K562 (cell line): Measurements from ENCODE around the gene PPT1. TPM values are rescaled to one million over a fixed set of nuclear protein-coding genes. Genes with fewer than 3 reads are reported as not detected.

Source experiments
- ESRRA ChIP-seq: fragments of 450-650 bp; IDR thresholded peaks from 2 replicates; pipeline ENCODE4 v1.6.1; 2014; ENCODE audit warnings: low read depth, mild to moderate bottlenecking, moderate library complexity, borderline replicate concordance
- MIER1 ChIP-seq: fragments of 450-650 bp; IDR thresholded peaks from 2 replicates; pipeline ENCODE4 v1.6.1; 2016; ENCODE audit warnings: antibody characterized with exemption, mild to moderate bottlenecking, low read depth
- PCBP2 ChIP-seq: fragments of 200-400 bp; formaldehyde crosslinking; IDR thresholded peaks from 2 replicates; pipeline ENCODE4 v1.6.1; 2018; ENCODE audit warnings: low read length, low read depth, mild to moderate bottlenecking, moderate library complexity; ENCODE audit not compliant: poor library complexity, severe bottlenecking
- YY1 ChIP-seq, 3 experiments: IDR thresholded peaks; 2 replicates each; pipeline ENCODE4 v1.6.1; 2011; ENCODE audit warnings: low read length in 2 of 3, mild to moderate bottlenecking in 2 of 3, moderate library complexity in 2 of 3, borderline replicate concordance in 1 of 3, control low read depth in 1 of 3, low read depth in 1 of 3; ENCODE audit not compliant: insufficient read depth in 3 of 3, insufficient replicate concordance in 2 of 3, control insufficient read depth in 1 of 3, insufficient read length in 1 of 3; ENCODE audit errors: extremely low read depth in 1 of 3
- polyA plus RNA-seq, 8 experiments: library from polyadenylated mRNA; depleted of rRNA in 4 of 8; stranded (reverse) in 5 of 8; unstranded in 3 of 8; fragments of >200 nt; fragmentation: Nextera tagmentation in 2 of 8; fragmentation: Illumina TruSeq in 1 of 8; extraction: Ambion mirVana in 2 of 8; extraction: Trizol in 1 of 8; gene quantifications; 2 replicates each; pipeline versions ENCODE4 v1.2.1 to v1.2.3, GENCODE V29; 2011 to 2014; ENCODE audit warnings: inconsistent platforms in 1 of 8, missing spikeins in 1 of 8
- total RNA-seq, 7 experiments: library from RNA; depleted of rRNA in 6 of 7; stranded (reverse); fragments of >200 nt in 6 of 7; fragmentation: Illumina TruSeq in 2 of 7; extraction: Trizol in 2 of 7; gene quantifications; 2 replicates each; pipeline versions ENCODE4 v1.2.1 to v1.2.3, GENCODE V29; 2011 to 2021; ENCODE audit warnings: low replicate concordance in 1 of 7
- TF ChIP-seq, protein P1 (sequence below): fragments of 250-450 bp; sonication (Bioruptor Pico); IDR thresholded peaks from 2 replicates; pipeline ENCODE4 v1.5.0; 2020; ENCODE audit warnings: mild to moderate bottlenecking, borderline replicate concordance
- TF ChIP-seq, protein P2 (sequence below): sonication (generic); formaldehyde crosslinking; IDR thresholded peaks from 2 replicates; pipeline ENCODE4 v1.8.0; 2023; ENCODE audit warnings: missing genetic modification reagents, mild to moderate bottlenecking, borderline replicate concordance
- TF ChIP-seq, protein P3 (sequence below): fragments of 450-650 bp; formaldehyde crosslinking; IDR thresholded peaks from 2 replicates; pipeline ENCODE4 v1.4.0; 2022; ENCODE audit warnings: missing genetic modification characterization

PPT1 gene
- total and polyA plus RNA-seq, 9 of the 15 experiments (the other 6 are each of a cell fraction or from before 2014, with no cell fraction given) = 72.2 to 285 (median 143) TPM

DNA sequence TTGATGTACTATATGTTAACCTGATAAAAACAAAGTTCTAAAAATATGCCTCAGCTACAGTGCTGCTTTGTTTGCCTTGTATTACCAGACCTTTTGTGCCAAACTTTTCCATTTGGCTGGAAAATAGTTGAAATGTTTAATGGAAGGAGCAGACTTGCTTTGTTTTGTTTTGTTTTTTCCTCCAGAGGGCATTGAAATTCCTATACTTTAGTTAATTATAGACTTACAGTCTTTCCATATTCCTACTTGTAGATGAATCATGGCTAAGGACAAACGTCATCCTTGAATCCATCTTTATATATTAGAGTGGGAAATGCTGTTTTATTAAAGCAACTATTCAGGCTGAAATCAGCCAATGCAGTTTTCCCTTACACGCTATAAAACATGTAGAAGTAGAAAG is 49.8 kb downstream of the PPT1 start (continued):
- TF ChIP-seq, protein P1, sequence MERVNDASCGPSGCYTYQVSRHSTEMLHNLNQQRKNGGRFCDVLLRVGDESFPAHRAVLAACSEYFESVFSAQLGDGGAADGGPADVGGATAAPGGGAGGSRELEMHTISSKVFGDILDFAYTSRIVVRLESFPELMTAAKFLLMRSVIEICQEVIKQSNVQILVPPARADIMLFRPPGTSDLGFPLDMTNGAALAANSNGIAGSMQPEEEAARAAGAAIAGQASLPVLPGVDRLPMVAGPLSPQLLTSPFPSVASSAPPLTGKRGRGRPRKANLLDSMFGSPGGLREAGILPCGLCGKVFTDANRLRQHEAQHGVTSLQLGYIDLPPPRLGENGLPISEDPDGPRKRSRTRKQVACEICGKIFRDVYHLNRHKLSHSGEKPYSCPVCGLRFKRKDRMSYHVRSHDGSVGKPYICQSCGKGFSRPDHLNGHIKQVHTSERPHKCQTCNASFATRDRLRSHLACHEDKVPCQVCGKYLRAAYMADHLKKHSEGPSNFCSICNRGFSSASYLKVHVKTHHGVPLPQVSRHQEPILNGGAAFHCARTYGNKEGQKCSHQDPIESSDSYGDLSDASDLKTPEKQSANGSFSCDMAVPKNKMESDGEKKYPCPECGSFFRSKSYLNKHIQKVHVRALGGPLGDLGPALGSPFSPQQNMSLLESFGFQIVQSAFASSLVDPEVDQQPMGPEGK = no peak
- TF ChIP-seq MIER1 (no peak), PCBP2 (no peak), YY1 (IDR thresholded peaks at IDR 0.05; ENCODE audit: borderline replicate concordance in 1 of 3, control insufficient read depth in 1 of 3, extremely low read depth in 1 of 3, insufficient read depth in 3 of 3, insufficient read length in 1 of 3, insufficient replicate concordance in 2 of 3, low read depth in 1 of 3, low read length in 2 of 3) (no peak), ESRRA (no peak)
- TF ChIP-seq, protein P2, sequence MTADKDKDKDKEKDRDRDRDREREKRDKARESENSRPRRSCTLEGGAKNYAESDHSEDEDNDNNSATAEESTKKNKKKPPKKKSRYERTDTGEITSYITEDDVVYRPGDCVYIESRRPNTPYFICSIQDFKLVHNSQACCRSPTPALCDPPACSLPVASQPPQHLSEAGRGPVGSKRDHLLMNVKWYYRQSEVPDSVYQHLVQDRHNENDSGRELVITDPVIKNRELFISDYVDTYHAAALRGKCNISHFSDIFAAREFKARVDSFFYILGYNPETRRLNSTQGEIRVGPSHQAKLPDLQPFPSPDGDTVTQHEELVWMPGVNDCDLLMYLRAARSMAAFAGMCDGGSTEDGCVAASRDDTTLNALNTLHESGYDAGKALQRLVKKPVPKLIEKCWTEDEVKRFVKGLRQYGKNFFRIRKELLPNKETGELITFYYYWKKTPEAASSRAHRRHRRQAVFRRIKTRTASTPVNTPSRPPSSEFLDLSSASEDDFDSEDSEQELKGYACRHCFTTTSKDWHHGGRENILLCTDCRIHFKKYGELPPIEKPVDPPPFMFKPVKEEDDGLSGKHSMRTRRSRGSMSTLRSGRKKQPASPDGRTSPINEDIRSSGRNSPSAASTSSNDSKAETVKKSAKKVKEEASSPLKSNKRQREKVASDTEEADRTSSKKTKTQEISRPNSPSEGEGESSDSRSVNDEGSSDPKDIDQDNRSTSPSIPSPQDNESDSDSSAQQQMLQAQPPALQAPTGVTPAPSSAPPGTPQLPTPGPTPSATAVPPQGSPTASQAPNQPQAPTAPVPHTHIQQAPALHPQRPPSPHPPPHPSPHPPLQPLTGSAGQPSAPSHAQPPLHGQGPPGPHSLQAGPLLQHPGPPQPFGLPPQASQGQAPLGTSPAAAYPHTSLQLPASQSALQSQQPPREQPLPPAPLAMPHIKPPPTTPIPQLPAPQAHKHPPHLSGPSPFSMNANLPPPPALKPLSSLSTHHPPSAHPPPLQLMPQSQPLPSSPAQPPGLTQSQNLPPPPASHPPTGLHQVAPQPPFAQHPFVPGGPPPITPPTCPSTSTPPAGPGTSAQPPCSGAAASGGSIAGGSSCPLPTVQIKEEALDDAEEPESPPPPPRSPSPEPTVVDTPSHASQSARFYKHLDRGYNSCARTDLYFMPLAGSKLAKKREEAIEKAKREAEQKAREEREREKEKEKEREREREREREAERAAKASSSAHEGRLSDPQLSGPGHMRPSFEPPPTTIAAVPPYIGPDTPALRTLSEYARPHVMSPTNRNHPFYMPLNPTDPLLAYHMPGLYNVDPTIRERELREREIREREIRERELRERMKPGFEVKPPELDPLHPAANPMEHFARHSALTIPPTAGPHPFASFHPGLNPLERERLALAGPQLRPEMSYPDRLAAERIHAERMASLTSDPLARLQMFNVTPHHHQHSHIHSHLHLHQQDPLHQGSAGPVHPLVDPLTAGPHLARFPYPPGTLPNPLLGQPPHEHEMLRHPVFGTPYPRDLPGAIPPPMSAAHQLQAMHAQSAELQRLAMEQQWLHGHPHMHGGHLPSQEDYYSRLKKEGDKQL (CRISPR knock-in tag) = no peak
- TF ChIP-seq, protein P3, sequence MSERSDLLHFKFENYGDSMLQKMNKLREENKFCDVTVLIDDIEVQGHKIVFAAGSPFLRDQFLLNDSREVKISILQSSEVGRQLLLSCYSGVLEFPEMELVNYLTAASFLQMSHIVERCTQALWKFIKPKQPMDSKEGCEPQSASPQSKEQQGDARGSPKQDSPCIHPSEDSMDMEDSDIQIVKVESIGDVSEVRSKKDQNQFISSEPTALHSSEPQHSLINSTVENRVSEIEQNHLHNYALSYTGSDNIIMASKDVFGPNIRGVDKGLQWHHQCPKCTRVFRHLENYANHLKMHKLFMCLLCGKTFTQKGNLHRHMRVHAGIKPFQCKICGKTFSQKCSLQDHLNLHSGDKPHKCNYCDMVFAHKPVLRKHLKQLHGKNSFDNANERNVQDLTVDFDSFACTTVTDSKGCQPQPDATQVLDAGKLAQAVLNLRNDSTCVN (CRISPR knock-in tag) = no peak
